HG02840 (cell line): ENCODE results near the gene CLEC16A.

Experiments used
- ATAC-seq: cut with Tn5 transposase; IDR thresholded peaks from one replicate; pipeline ENCODE4 v1.9.1; 2021; ENCODE audit warnings: mild to moderate bottlenecking, moderate library complexity, moderate number of reproducible peaks; ENCODE audit not compliant: unreplicated experiment, low FRiP score

CLEC16A gene

DNA sequence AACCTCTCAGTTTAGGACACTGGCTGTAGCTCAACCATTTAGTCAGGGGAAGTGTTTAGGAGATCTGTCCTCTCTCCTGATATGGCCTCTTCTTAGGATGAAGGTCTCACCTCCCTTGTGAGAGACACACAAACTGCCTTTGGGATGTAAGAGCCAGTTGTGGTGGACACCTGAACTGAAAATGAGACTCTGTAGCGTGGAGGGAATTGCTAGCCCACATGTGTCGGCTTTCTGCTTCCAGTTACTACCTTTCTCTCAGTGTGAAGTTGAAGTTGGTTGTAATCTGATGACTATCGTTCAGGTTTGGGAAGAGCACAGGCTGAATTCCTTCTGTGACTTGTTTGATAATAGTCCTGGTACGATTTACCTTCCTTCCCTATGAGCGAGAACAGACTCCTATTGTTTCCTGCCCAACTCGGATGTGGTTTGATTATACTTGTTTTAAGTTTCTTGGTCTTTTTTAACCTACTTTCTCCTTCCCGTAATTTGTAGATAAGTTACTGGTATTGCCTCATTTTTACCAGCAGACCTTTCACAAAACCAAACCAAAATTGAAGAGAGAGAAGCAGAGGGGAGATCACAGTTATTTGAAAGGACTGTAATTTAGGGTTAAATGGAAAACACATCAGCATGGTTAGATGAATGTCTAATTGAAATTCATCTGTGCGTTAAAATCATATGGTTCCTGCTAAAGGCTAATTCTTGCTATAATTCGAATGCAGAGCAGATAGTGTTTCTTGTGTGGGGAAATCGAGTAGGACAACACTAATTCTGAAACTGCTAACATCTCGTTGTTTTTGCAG lies 43.2 kb downstream of the CLEC16A start:
- no peak for ATAC-seq

DNA sequence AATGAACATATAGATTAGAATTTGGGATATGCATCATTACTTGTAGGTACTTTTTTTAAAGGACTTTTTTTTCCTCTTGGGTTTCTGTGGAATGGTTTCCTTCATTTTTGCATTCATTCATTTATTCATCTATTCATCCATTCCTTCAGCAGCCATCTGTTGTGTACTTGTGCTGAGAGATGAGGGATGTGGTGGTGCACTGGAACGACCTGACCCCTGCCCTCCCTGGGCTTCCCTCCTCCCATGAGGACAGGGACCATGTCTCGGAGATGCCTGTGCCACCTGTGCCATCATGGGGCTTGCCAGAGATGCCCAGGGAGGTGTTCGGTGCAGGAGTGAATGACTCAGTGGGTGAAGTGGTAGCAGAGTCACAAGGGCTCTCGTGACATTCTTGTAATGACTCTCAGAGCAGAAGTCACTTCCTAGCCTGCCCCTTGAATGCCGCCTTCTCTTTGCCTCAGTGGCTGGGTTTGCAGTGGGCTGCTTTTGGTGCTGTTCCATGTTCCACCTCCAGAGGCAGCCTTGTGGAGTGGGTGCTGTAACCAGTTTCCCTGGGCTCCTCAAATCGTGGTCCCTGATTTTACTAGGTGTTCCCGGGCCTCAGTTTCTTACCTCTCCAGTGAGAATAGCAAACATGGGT lies 43.9 kb downstream of the CLEC16A start:
- no peak for ATAC-seq

DNA sequence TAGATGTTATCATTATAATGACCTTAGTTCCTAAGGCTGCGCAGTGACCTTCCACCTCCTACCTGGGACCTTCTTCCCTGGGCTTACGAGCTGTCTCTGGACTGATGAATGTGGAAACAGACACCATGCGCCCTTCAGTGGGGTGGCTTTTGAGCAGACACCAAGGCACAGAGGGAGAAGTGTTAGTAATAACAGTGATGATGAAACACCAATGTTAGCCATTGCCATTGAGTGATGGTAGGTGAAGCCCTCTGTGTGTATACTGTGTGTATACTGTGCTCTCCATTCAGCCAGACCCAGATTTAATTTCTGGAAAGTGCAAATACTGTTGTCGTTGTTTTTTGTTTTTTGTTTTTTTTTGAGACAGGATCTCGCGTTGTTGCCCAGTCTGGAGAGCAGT lies 44.5 kb downstream of the CLEC16A start:
- no peak for ATAC-seq

DNA sequence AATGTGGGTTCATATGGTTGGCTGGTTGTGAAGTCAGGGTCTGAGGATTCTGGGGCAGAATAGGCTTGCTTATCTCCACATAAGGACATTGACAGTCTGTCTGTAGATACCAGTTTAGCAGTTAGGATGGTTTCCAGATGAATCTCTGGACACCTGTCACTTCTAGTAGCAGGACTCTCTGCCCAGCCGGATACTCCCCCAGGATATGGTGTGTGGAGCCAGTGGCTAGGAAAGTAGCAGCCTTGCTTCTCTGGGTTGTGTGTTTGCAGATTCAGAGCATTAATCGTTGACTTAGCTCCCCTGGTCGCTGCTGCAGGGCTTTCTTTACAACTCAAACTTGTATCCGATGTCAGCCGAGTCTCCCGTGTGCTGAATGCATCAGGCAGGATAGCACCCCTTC lies 45.2 kb downstream of the CLEC16A start:
- no peak for ATAC-seq

DNA sequence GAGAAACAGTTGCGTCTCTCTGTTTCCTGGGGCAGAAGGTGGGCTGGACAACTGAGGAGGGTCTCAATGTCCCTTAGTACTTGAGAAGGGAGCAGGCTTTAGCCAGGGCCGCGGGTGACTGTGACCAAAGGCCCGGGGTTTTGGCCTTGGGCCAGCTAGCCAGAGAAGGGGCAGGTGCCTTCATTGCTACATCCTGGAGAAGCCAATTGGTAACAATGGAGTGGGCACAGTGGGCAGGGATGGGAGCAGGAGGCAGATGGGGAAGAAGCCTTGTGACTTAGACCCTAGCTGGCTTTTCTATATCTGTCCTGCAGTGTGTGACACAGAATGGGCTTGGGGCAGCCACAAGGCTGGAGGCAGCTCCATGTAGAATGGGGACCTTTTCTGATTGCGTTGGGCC lies 46.0 kb downstream of the CLEC16A start:
- ATAC-seq, result no peak

DNA sequence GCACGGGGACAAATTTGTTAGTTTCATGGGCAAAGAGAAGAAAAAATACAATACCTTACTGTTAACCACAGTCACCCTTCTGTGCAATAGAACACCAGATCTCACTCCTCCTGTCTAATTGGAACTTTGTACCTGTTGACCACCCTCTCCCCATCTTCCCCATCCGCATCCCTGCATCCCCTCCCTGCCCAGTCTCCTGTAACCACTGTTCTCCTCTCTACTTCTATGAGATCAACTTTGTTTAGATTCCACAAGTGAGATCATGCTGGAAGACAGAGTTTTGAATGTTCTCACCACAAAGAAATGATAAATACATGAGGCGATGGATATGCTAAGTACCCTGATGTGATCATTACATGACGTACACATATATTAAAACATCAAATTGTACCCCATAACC lies 47.7 kb downstream of the CLEC16A start:
- no peak for ATAC-seq

DNA sequence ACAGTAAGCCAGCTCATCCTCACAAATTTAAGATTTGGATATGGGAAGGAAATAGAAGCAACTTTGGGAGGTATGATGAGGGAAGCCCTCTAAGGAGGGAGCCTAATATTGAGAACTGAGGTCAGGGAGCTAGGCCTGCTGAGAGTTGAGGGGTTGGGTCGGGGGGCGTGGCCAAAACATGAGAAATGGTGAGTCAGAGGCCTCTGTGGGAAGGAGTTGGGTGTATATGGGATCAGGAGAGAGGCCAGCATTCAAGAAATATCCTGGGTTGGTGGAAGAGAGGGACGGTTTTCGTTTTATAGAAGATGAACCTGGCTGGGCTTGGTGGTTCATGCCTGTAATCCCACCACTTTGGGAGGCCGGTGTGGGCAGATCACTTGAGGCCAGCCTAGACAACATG lies 48.4 kb downstream of the CLEC16A start:
- no peak for ATAC-seq

DNA sequence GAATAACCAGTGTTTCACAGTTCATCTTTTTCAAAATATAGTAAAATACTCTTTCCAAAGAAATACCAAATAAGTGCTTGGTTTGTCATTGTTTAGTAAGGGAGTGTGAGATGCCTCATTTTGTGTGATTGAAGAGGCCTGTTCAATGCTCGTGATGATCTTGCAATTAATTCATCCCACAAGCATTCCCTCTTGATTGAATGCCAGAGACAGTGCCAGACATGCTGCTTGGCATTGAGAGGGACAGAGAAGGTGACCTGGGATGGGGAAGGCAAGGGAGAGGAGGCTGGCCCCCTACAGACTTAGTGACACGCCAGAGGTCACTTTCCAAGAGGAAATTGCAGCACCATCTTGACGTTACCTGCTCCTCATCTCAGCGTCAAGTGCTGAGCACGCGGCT lies 49.3 kb downstream of the CLEC16A start:
- no peak for ATAC-seq

DNA sequence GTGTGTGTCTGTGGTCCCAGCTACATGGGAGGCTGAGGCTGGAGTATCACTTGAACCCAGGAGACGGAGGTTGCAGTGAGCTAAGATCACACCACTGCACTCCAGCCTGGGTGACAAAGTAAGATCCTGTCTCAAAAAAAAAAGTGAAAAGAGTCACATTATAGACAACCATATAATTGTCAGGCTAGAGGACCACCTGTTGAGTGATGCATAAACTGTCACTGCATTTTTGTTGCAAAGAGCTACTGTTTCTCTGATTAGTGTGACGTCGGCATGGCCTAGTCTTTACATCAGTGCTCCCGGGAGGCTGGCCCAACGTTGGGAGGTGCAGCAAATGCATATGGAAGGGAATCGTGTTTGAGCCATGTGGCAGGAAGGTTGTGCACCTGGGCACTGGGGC lies 50.2 kb downstream of the CLEC16A start:
- ATAC-seq, result no peak

DNA sequence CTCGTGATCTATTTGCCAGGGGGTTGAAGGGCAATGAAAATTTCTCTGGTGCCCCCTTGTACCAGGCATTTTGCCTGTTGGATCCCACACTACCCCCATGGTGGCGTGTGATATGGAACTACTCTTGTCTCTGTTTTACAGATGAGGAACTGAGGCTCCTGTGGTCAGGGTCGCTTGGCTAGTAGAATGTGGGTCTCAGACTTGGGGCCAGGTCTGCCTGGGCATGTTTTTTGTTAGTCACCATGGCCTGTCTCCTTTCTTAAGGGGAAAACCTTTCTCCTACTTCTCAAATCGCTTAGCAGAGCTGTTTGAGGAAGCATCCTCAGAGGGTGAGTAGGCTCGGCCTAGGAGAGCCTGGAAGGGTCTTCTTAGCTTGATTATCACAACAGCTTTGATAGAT lies 51.2 kb downstream of the CLEC16A start:
- no peak for ATAC-seq

DNA sequence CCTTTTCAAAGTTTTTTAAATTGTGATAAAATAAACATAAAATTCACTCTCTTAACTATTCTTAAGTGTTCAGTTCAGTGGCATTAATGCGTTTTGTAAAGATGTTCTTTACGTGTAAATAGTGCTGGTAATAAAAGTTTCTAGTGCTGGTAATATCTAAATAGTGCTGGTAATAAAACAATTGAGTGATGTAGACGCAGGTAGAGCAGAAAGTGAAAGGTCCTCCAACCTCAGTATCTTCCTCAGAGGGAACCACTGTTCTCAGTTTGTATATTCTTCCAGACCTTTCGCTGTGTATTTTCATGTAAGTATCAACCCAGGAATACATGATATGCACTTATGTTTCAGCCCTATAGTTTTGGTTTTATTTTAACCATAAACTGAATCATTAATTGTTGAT lies 53.1 kb downstream of the CLEC16A start:
- no peak for ATAC-seq

DNA sequence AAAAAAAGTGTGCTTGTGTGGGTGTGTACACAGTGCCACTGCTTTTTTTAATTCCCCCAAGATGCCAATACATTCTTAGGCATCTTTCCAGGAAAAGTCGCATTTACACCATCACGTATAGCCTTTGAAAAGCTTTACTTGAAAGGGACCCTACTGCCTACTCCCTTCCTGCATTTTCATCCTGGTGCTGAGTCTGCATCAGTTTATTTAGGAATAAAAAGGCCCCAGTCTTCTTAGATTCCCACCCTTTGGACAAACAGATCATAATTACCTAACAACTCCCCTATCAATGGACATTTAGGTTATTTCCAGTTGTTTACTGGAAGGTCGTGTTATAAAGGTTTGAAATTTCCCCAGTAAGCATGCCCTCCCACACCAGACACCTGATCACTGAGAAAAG lies 54.9 kb downstream of the CLEC16A start:
- no peak for ATAC-seq

DNA sequence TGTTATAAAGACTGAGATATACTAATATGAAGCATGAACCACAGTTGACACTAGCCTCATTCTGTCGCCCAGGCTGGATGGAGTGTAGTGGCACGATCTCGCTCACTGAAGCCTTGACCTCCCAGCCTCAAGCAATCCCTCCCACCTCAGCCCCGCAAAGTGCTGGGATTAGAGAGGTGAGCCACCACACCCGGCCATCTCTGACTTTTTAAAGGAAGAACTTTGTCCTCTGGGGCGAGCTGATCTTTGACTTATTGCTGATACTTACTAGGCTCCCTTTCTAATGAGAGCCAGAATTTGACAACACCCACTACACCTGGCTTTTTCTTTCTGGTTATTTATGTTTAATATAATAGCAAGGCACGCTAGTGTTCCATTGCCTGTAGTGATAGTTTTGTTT lies 57.2 kb downstream of the CLEC16A start:
- ATAC-seq, result no peak

DNA sequence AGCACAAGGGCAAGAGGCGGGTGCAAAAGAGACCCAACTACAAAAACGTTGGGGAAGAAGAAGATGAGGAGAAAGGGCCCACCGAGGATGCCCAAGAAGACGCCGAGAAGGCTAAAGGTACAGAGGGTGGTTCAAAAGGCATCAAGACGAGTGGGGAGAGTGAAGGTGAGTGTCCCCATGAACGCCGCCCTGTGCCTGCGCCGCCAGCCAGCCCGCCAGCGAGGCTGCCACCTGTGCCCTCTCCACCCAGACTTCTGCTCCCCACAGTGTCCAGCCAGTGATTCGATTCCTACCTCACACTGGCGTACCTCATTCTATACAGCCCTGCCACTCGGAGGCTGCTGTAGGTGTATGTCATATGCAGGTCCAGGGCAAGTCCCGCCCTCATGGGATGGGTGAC lies 58.8 kb downstream of the CLEC16A start:
- ATAC-seq, result no peak

DNA sequence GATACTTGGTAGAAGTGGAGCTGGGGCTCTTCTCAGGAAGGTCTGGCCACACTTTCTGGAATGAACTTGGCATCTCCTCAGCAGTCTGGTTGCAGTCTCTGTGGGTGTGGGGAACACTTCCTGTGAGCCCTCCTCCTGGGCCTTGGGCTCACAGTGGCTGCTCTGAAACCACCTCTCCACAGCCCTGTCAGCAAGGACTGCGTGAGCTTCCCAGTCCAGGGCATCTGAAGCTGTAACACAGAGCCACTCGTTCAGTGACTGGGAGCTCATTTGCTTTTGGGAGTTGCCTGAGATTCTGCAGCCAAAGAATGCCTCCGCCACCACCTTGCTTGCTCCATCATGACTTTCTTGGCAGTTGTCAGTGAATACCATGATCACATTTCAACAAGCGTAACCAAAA lies 60.0 kb downstream of the CLEC16A start:
- ATAC-seq, result no peak

DNA sequence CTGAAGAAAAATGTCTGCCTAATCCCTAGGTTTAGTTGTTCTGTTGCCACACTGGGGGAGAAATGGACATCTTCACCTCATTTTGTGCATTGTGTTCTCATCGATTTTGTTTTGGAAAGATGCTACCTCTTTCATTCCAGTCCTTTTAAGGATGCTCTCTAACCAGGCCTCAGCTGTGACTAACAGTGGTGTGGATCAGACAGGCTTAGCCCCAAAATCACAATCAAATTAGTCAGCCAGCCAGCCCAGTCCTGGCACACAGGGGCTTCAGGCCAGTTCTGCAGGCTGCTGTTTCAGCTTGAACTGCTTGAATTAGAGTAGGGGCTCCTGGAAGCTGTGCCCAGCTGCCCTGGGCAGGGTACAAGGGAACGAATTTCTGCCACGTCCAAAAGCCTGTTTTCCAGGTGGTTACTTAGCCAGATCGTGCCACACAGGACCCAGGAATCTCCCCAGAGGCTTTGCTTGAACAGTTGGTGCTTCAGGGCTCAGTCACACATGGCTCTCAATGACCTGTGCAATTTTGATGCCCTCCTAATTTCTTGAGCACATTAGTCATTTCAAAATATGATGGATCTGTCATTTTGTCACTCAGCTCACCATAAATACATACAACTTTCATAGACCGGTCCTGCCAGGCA lies 60.7 kb downstream of the CLEC16A start:
- no peak for ATAC-seq

DNA sequence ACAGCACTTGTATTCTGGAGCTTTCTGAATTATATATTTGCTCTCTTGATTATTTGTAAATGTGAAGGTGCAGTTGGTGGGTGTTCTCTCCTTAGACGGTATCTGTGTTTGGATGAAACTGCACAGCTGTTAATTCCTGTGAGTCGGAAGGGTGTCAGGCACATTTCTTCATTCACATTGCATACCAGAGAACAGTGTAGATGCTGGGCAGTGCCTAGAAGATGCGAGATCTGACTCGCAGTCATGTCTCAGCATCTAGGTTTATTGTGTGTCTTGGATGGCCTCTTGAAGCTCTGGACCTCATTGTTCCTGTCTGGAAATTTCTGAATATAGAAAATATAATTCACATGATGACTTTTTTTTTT lies 61.2 kb downstream of the CLEC16A start:
- no peak for ATAC-seq

DNA sequence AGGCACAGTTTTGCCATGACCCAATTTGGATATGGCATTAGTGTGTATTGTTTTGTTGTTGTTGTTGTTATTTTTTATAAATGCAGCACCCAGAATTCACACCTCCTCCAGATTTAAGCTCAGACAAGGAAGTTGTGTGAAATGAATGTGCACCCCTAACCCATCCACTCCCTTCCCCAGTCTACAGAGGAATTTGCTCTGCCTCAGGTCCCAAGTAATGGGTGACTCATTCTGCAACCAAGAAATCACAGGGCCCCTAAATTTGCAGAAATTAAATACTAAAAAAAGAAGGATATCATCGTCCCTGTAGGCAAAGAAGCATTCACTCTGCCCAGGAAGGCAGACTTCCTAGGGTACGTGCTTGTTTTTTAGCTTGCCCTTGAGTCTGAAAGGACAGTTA lies 62.3 kb downstream of the CLEC16A start:
- no peak for ATAC-seq

DNA sequence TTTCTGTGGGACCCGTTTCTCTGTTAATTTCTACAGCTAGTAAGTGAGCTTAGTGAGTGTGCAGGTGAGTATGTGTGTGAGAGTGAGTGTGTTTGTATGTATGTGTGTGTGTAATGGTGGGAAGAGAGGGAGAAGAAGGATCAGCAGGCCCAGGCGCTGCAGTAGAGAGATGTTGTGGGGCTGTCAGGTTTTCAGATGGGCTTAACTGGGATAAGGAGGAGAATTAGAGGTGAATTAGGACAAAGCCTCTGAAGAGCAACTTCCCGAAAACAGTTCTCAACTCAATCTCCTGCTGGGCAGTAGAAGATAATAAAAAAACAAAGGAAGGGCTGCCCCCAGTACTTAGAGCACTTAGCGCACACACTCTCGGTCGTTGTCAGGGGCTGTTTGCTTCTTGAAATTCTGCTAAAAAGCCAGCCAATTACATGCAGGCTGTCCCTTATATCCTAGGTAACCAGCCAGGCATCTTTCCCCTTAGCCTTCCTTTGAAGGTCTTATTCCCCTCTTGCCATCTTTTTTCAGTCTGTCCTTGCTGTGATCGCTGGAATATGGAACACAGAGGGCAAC lies 63.4 kb downstream of the CLEC16A start:
- no peak for ATAC-seq

DNA sequence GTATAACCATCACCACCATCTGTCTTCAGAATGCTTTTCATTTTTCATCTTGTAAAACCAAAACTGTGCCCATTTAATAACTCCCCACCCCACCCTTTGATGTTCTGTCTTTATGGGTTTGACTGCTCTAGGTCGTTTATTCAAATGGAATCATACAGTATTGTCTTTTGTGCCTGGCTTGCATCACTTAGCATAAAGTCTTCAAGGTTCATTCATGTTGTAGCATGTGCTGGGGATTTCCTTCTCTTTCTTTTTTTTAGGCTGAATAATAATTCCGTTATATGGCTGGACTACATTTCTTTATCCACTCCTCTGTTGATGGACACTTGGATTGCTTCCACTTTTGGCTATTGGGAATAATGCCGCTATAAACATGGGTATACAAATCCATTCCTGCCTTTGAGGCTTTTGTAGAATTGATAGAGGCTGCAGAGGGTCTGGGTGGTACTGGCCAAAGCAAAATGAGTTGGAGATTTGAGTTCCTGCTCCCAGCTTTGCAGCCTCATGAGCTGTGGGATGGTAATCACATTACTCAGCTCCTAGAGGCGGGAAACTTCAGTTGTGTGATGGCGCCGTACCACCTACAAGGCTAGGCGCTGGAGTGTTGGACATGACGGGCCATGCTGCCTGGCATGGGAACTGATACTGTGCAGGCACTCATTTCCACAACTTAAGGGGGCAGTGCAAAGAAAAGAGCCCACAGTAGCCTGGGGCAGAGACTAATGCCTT lies 64.8 kb downstream of the CLEC16A start:
- ATAC-seq, result no peak
